AG04450 (cell line): ENCODE data around the gene GRIA4. TPM values are rescaled to one million over a fixed set of nuclear protein-coding genes. Genes with fewer than 3 reads are reported as not detected.
A peak's percentile ranks its signal among the peaks of the same experiment; 100 is the strongest.

Experiments
- CTCF ChIA-PET: fragments of 300-600, 350-600 bp; formaldehyde crosslinking; extraction: SDS; loops from one replicate; lab custom pipeline; 2022; ENCODE audit warnings: antibody characterized with exemption, inconsistent platforms; lab: Charles Lee
- POLR2A ChIA-PET: fragments of 350-600 bp; formaldehyde crosslinking; extraction: SDS; loops from one replicate; lab custom pipeline; 2021; ENCODE audit warnings: antibody characterized with exemption, inconsistent platforms; lab: Yijun Ruan, JAX
- DNase-seq: peaks from one replicate; pipeline ENCODE4 v3.0.0-alpha.2; 2011; ENCODE audit warnings: low read depth, low spot score
- H3K27ac ChIP-seq: one replicate; pipeline ENCODE4 v1.5.1; 2012; ENCODE audit warnings: low read depth, low read length, control low read depth
- H3K27me3 ChIP-seq: one replicate; pipeline ENCODE4 v1.6.0; 2012; ENCODE audit warnings: low read length; ENCODE audit not compliant: control insufficient read depth, insufficient read depth
- H3K4me3 ChIP-seq: 2 replicates; pipeline ENCODE4 v1.5.1; 2011; ENCODE audit warnings: mild to moderate bottlenecking, low read depth, low read length, control low read depth
- H3K9me3 ChIP-seq: 2 replicates; pipeline ENCODE4 v1.5.1; 2012; ENCODE audit warnings: low read length; ENCODE audit not compliant: control insufficient read depth, insufficient read depth
- polyA plus RNA-seq: library from polyadenylated mRNA; depleted of rRNA; stranded (reverse); fragments of >200 nt; gene quantifications from 2 replicates; pipeline ENCODE4 v1.2.3, GENCODE V29; 2011
- small RNA-seq: library from RNA; depleted of rRNA; stranded (forward); fragments of <200 nt; gene quantifications from one replicate; pipeline ENCODE3, GENCODE V24; 2012; ENCODE audit warnings: low read depth; ENCODE audit not compliant: insufficient read length
- TF ChIP-seq, protein P1 (sequence below): IDR thresholded peaks from 2 replicates; pipeline ENCODE4 v1.5.1; 2011; ENCODE audit warnings: low read depth, low read length, control low read depth, inconsistent platforms

GRIA4 gene
- polyA plus RNA-seq, 1 experiment = 0.64 TPM

DNA sequence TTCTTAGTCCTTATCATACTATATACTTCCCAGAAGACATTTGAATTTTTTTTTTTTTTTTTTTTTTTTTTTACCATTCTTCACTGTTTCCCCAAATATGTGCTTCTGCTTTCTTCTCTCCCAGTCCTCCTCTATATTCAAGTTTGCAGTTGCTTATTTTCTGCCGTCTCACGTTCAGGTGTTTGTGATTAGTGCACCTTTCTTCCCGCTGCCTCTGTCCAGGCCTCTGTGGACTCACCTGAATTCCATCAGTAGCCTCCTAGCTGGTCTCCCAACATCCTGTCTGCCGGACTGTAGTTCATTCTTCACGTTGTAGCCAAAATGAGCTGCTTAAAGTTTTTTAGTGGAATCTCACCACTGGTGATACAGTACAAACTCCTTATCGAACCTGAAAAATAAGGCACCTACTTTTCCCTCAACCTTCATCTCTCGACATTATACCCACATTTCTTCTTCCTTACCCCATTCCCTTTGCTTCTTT is 413.0 kb downstream of the GRIA4 start:
- Histone ChIP-seq H3K27ac (no peak overlapping the region), H3K9me3 (no peaks in the 10 kb centered on the region), H3K27me3 (no peaks in the 10 kb centered on the region), H3K4me3 (peak overlapping the region; percentile 70)
- DNase-seq = no peak
- POLR2A ChIA-PET = no interaction called here
- TF ChIP-seq, protein P1, sequence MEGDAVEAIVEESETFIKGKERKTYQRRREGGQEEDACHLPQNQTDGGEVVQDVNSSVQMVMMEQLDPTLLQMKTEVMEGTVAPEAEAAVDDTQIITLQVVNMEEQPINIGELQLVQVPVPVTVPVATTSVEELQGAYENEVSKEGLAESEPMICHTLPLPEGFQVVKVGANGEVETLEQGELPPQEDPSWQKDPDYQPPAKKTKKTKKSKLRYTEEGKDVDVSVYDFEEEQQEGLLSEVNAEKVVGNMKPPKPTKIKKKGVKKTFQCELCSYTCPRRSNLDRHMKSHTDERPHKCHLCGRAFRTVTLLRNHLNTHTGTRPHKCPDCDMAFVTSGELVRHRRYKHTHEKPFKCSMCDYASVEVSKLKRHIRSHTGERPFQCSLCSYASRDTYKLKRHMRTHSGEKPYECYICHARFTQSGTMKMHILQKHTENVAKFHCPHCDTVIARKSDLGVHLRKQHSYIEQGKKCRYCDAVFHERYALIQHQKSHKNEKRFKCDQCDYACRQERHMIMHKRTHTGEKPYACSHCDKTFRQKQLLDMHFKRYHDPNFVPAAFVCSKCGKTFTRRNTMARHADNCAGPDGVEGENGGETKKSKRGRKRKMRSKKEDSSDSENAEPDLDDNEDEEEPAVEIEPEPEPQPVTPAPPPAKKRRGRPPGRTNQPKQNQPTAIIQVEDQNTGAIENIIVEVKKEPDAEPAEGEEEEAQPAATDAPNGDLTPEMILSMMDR = no peak
- CTCF ChIA-PET = no interaction called here

DNA sequence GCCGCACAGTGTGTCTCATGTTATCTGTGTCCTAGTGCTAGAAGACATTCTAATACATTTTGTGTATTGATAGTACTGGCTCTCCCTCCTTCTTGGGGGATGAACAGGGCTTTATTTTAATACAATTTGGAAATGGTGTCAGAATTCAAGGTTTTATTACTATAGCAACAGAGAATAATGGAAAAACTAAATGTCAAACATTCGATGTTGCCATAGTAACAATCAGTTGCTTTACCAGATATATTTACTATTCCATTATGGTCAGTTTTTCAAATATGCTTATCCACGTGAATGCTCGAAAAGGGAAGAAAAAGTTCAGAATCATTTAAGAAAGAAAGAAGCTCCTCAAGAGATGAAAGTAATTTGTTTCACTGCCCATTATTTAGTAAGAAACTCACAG is 420.7 kb downstream of the GRIA4 start:
- no peak for DNase-seq
- Histone ChIP-seq H3K27me3 (no peaks in the 10 kb centered on the region), H3K4me3 (no peak overlapping the region), H3K27ac (no peak overlapping the region), H3K9me3 (no peaks in the 10 kb centered on the region)
- ChIA-PET CTCF (no interaction called here), POLR2A (no interaction called here)
- TF ChIP-seq, protein P1 = no peak

DNA sequence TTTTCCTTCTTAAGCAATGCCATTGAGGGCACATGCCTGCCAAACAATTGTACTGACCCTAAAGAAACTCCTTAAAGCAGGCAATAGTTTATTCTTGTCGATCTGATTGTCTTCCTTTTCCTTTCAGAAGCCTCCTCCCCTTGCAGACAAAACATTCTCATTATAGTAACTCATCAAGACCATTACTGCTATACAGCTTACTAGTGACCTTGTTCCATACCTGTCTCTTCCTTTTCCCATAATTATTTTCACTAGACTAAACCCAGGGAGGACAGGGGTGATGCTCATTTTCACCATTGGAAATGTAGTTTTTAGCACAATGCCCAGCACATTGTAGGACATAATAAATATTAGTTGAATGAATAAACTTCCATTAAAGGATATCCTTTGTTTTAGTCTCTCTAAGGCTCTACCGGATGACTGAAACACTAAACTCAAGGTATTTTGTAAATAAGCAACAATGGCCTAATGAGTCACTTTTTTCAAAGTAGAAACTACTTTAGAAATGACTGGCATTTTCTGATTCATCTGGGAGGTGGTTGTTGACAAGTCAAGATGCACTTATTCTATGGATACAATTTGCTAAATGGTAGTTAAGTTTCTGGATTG is 421.4 kb downstream of the GRIA4 start:
- ChIA-PET CTCF (no interaction called here), POLR2A (no interaction called here)
- no peak overlapping the region for H3K4me3 ChIP-seq
- DNase-seq = no peak
- H3K27me3 ChIP-seq = no peaks in the 10 kb centered on the region
- TF ChIP-seq, protein P1 = no peak
- H3K27ac ChIP-seq = no peak overlapping the region
- H3K9me3 ChIP-seq = no peaks in the 10 kb centered on the region

Small RNA genes within 50 kb of the gene (small RNA-seq; reads per million reads assigned to genes)
- gene RNU4-55P (not detected), gene RNU6-277P (not detected)
